H1 (cell line): Measurements from ENCODE around the gene TLE5. TPM values are rescaled to one million over a fixed set of nuclear protein-coding genes. Genes with fewer than 3 reads are reported as not detected.
A peak's percentile ranks its signal among the peaks of the same experiment; 100 is the strongest.

Experiments
- ATF2 ChIP-seq: IDR thresholded peaks from 2 replicates; pipeline ENCODE4 v1.6.1; 2012; ENCODE audit warnings: low read length, inconsistent platforms
- E2F6 ChIP-seq: IDR thresholded peaks from 2 replicates; pipeline ENCODE4 v1.6.1; 2012; ENCODE audit warnings: inconsistent platforms
- FOSL1 ChIP-seq: IDR thresholded peaks from 2 replicates; pipeline ENCODE4 v1.6.1; 2011; ENCODE audit warnings: mild to moderate bottlenecking, low read depth, low read length, moderate library complexity; ENCODE audit not compliant: insufficient read depth
- POU5F1 ChIP-seq: IDR thresholded peaks from 2 replicates; pipeline ENCODE4 v1.6.1; 2011; ENCODE audit warnings: low read depth, mild to moderate bottlenecking, low read length, moderate library complexity
- TBP ChIP-seq: IDR thresholded peaks from 2 replicates; pipeline ENCODE4 v1.6.1; 2011; ENCODE audit warnings: low read depth, low read length, improper control_type of control experiment
- TEAD4 ChIP-seq: IDR thresholded peaks from 2 replicates; pipeline ENCODE4 v1.6.1; 2012; ENCODE audit warnings: low read depth, low read length, inconsistent platforms, mixed read lengths
- polyA plus RNA-seq, 7 experiments: library from polyadenylated mRNA; depleted of rRNA in 3 of 7; stranded (reverse) in 5 of 7; unstranded in 2 of 7; fragments of >200 nt in 5 of 7; fragments of 200-250 nt in 2 of 7; gene quantifications; 1 replicate in 5 of 7; 2 replicates in 1 of 7; 4 replicates in 1 of 7; pipeline versions ENCODE4 v1.2.1 to v1.2.3, GENCODE V29; 2011 to 2013; ENCODE audit warnings: missing spikeins in 2 of 7, mixed read lengths in 2 of 7
- total RNA-seq: library from RNA; stranded (reverse); fragmentation: NEBNext Ultra II Directional; extraction: Animal tissue kit (Norgen Biotek cat#: 25700); gene quantifications from 2 replicates; pipeline ENCODE4 v1.2.1, GENCODE V29; 2021
- TF ChIP-seq, protein P1 (sequence below): fragments of 300-600 bp; sonication (generic); IDR thresholded peaks from 2 replicates; pipeline ENCODE4 v1.7.1; 2012; ENCODE audit warnings: low read length, moderate library complexity, mild to moderate bottlenecking, inconsistent platforms; ENCODE audit not compliant: insufficient replicate concordance

TLE5 gene
- total and polyA plus RNA-seq, 2 of the 8 experiments (the other 6 are each of a cell fraction or from before 2014, with no cell fraction given) = 187 to 285 TPM

DNA sequence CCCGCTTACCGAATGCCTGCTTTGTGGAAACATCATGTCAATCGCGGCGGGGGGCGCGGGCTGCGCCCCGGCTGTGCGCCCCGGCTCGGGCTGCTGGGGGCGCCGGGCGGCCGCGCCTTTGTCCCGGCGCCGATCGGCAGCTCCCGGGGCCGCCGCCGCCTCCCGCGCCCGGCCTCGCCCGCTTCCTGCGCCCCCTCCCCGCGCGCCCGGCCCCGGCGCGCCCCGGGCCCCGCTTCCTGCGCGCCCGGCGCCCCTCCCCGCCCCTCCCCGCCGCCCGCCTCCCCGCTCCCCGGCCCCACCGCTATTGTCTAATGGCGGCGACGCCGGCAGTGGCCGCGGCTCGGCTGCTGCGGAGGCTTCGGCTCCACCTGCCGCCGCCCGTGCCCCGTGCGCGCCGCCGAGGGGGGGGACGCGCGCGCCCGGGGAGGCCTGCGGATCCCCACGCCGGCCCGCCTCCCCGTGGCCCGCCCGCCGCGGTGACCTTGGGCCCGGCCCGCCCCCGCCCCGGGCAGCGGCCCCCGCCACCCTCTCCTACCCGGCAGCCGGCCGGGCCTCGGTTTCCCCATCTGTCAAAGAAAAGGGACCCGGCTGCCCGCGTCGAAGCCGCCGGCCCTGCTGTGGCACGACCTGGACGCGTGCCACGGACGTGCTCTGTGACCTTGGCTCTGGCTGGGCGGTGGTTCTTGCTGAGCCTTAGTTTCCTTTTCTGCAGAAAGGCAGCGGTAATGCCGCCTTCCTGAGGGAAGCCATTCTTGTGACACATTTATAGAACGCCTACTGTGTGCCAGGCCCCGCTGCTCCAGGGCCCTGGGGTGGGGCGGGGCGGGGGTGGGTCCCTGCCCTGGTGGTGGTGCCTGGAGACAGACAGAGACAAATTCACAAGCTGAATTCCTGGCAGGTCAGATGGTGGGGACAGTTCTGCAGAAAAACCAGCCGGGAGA lies at the start of gene TLE5 (continued):
- TF ChIP-seq, protein P1, sequence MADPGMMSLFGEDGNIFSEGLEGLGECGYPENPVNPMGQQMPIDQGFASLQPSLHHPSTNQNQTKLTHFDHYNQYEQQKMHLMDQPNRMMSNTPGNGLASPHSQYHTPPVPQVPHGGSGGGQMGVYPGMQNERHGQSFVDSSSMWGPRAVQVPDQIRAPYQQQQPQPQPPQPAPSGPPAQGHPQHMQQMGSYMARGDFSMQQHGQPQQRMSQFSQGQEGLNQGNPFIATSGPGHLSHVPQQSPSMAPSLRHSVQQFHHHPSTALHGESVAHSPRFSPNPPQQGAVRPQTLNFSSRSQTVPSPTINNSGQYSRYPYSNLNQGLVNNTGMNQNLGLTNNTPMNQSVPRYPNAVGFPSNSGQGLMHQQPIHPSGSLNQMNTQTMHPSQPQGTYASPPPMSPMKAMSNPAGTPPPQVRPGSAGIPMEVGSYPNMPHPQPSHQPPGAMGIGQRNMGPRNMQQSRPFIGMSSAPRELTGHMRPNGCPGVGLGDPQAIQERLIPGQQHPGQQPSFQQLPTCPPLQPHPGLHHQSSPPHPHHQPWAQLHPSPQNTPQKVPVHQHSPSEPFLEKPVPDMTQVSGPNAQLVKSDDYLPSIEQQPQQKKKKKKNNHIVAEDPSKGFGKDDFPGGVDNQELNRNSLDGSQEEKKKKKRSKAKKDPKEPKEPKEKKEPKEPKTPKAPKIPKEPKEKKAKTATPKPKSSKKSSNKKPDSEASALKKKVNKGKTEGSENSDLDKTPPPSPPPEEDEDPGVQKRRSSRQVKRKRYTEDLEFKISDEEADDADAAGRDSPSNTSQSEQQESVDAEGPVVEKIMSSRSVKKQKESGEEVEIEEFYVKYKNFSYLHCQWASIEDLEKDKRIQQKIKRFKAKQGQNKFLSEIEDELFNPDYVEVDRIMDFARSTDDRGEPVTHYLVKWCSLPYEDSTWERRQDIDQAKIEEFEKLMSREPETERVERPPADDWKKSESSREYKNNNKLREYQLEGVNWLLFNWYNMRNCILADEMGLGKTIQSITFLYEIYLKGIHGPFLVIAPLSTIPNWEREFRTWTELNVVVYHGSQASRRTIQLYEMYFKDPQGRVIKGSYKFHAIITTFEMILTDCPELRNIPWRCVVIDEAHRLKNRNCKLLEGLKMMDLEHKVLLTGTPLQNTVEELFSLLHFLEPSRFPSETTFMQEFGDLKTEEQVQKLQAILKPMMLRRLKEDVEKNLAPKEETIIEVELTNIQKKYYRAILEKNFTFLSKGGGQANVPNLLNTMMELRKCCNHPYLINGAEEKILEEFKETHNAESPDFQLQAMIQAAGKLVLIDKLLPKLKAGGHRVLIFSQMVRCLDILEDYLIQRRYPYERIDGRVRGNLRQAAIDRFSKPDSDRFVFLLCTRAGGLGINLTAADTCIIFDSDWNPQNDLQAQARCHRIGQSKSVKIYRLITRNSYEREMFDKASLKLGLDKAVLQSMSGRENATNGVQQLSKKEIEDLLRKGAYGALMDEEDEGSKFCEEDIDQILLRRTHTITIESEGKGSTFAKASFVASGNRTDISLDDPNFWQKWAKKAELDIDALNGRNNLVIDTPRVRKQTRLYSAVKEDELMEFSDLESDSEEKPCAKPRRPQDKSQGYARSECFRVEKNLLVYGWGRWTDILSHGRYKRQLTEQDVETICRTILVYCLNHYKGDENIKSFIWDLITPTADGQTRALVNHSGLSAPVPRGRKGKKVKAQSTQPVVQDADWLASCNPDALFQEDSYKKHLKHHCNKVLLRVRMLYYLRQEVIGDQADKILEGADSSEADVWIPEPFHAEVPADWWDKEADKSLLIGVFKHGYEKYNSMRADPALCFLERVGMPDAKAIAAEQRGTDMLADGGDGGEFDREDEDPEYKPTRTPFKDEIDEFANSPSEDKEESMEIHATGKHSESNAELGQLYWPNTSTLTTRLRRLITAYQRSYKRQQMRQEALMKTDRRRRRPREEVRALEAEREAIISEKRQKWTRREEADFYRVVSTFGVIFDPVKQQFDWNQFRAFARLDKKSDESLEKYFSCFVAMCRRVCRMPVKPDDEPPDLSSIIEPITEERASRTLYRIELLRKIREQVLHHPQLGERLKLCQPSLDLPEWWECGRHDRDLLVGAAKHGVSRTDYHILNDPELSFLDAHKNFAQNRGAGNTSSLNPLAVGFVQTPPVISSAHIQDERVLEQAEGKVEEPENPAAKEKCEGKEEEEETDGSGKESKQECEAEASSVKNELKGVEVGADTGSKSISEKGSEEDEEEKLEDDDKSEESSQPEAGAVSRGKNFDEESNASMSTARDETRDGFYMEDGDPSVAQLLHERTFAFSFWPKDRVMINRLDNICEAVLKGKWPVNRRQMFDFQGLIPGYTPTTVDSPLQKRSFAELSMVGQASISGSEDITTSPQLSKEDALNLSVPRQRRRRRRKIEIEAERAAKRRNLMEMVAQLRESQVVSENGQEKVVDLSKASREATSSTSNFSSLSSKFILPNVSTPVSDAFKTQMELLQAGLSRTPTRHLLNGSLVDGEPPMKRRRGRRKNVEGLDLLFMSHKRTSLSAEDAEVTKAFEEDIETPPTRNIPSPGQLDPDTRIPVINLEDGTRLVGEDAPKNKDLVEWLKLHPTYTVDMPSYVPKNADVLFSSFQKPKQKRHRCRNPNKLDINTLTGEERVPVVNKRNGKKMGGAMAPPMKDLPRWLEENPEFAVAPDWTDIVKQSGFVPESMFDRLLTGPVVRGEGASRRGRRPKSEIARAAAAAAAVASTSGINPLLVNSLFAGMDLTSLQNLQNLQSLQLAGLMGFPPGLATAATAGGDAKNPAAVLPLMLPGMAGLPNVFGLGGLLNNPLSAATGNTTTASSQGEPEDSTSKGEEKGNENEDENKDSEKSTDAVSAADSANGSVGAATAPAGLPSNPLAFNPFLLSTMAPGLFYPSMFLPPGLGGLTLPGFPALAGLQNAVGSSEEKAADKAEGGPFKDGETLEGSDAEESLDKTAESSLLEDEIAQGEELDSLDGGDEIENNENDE = no peak
- peak; percentile 43; the same call in 1 of the 2 replicates for TF ChIP-seq E2F6
- TF ChIP-seq POU5F1 = no peak
- TF ChIP-seq TEAD4 = no peak
- no peak for TF ChIP-seq ATF2
- TF ChIP-seq TBP = no peak
- TF ChIP-seq FOSL1 = no peak
